ENCODE data around the gene KLHL5. TPM values are rescaled to one million over a fixed set of nuclear protein-coding genes. Genes with fewer than 3 reads are reported as not detected.

The KLHL5 gene, protein sequence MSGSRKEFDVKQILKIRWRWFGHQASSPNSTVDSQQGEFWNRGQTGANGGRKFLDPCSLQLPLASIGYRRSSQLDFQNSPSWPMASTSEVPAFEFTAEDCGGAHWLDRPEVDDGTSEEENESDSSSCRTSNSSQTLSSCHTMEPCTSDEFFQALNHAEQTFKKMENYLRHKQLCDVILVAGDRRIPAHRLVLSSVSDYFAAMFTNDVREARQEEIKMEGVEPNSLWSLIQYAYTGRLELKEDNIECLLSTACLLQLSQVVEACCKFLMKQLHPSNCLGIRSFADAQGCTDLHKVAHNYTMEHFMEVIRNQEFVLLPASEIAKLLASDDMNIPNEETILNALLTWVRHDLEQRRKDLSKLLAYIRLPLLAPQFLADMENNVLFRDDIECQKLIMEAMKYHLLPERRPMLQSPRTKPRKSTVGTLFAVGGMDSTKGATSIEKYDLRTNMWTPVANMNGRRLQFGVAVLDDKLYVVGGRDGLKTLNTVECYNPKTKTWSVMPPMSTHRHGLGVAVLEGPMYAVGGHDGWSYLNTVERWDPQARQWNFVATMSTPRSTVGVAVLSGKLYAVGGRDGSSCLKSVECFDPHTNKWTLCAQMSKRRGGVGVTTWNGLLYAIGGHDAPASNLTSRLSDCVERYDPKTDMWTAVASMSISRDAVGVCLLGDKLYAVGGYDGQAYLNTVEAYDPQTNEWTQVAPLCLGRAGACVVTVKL
- total RNA-seq (10 to 100 TPM in 7 of 10 donors, 1 to 10 TPM in 3; 8.5 to 22.7 (median 13.1) TPM), polyA plus RNA-seq (1 to 10 TPM; 4.2 to 8.4 TPM)
- long read RNA-seq, donor 1, transcript KLHL5-205 (11 exons, 2,926 nt), result major isoform, 24 of 43 reads
- long read RNA-seq, donor 1, transcript KLHL5-201 (12 exons, 3,425 nt), result minor isoform, 9 of 43 reads
- long read RNA-seq, donor 1, partial matches to known transcripts, result 1 of 43 reads
- long read RNA-seq, donor 1, other reads (novel, unspliced or antisense), result 8 of 43 reads
- long read RNA-seq, donor 2, transcript KLHL5-205 (11 exons, 2,926 nt), result major isoform, 11 of 32 reads
- long read RNA-seq, donor 2, transcript KLHL5-201 (12 exons, 3,425 nt), result minor isoform, 7 of 32 reads
- long read RNA-seq, donor 2, partial matches to known transcripts, result 5 of 32 reads
- long read RNA-seq, donor 2, other reads (novel, unspliced or antisense), result 8 of 32 reads
- long read RNA-seq, donor 3, partial matches to known transcripts, result 4 of 15 reads
- long read RNA-seq, donor 3, other reads (novel, unspliced or antisense), result 4 of 15 reads

DNA sequence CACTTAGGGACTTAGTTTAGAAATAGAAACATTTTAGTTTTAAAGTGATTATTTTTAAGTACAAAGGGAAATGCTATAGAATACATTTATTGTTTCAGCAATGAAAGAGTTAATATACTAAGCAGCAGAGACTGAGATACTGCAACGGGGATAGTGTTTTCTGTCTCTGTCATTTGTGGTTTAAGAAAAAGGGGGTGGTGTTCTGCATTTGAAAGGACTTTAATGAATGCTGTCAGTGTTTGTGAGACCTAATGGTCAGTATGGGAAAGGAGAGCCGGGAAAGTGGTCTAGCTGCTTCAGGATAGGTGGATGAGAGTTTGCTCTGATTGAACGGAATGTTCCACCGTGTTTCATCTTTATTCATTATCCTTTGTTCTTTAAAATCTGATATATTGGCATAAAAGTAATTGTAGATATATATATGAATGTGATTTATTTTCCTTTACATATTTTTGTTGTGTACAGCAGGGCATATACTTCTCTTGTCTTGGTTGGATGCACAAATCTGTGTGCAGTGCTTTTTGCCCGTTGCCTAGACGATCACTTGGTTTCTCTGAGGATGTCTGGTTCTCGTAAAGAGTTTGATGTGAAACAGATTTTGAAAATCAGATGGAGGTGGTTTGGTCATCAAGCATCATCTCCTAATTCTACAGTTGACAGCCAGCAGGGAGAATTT lies at the start of gene KLHL5:
KLHL5 (plus strand) TSS at position 139 of the 676 bp plus-strand sequence; CDS start at position 560, 421 bp downstream.
- no peak within 1 kb of the TSS for H3K27ac ChIP-seq
- ATAC-seq (no peak), DNase-seq (no peak)
- peaks cover 0 to 15% (median 0%) of the 10 kb centered on the region in 9 donors for H3K4me1 ChIP-seq
- no peak within 1 kb of the TSS for H3K4me3 ChIP-seq
- TF ChIP-seq, protein P1, sequence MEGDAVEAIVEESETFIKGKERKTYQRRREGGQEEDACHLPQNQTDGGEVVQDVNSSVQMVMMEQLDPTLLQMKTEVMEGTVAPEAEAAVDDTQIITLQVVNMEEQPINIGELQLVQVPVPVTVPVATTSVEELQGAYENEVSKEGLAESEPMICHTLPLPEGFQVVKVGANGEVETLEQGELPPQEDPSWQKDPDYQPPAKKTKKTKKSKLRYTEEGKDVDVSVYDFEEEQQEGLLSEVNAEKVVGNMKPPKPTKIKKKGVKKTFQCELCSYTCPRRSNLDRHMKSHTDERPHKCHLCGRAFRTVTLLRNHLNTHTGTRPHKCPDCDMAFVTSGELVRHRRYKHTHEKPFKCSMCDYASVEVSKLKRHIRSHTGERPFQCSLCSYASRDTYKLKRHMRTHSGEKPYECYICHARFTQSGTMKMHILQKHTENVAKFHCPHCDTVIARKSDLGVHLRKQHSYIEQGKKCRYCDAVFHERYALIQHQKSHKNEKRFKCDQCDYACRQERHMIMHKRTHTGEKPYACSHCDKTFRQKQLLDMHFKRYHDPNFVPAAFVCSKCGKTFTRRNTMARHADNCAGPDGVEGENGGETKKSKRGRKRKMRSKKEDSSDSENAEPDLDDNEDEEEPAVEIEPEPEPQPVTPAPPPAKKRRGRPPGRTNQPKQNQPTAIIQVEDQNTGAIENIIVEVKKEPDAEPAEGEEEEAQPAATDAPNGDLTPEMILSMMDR (IDR thresholded peaks at IDR 0.05), result no peak
- intact Hi-C loops (cut with DNase I), result loop anchor here in 1 of 10 donors (5.0 kb wide), 1 partner anchor 40 kb away; no protein-coding TSS in a partner anchor
- WGBS, 2 donors, result 34 to 40% methylated on average over 7 of the region's 7 CpGs
- H3K36me3 ChIP-seq, result no peaks in the 10 kb centered on the region
- no peaks in the 10 kb centered on the region for H3K27me3 ChIP-seq
- H3K9me3 ChIP-seq, result no peaks in the 10 kb centered on the region

DNA sequence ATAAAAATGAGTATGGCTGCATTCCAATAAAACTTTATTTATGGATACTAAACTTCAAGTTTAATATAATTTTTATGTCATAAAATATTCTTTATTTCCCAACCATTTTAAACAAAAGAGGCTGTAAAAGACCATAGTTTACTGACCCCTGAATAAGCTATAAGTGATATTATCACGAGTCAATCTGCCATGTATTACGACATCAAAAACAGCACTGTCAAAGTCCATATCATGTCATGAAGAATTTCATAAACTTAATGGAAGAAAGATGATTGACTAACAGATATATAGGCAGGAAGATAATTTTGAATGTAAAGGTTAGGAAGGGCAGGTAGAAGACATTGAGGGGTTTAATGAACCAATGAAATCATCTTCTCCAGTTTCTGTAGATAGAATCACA lies 48.0 kb upstream of the KLHL5 start:
- Histone ChIP-seq H3K36me3 (no peaks in the 10 kb centered on the region), H3K4me1 (no peaks in the 10 kb centered on the region), H3K4me3 (no peak overlapping the region), H3K9me3 (peaks cover 0 to 29% (median 3%) of the 10 kb centered on the region in 11 donors), H3K27me3 (no peaks in the 10 kb centered on the region), H3K27ac (no peak overlapping the region)
- TF ChIP-seq, protein P1 (IDR thresholded peaks at IDR 0.05), result no peak
- intact Hi-C loops (cut with DNase I), result no loop called here
- no peak for DNase-seq
- no peak for ATAC-seq
- 91 to 95% methylated on average over 2 of the region's 2 CpGs for WGBS, 2 donors

DNA sequence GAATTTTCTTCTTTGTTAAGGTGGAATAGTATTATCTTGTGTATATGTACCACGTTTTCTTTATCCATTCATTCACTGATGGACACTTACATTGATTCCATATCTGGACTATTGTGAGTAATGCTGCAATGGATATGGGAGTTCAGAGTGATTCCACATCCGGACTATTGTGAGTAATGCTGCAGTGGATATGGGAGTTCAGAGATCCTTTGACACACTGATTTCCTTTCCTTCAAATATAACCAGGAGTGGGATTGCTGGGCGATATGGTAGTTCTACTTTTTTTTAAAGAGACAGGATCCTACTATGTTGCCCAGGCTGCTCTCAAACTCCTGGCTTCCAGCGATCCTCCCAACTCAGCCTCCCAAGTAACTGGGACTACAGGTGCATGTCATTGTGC lies 41.9 kb upstream of the KLHL5 start:
- intact Hi-C loops (cut with DNase I), result no loop called here
- Histone ChIP-seq H3K4me1 (no peaks in the 10 kb centered on the region), H3K27me3 (no peaks in the 10 kb centered on the region), H3K4me3 (no peak overlapping the region), H3K9me3 (peaks cover 0 to 17% (median 3%) of the 10 kb centered on the region in 11 donors), H3K36me3 (no peaks in the 10 kb centered on the region), H3K27ac (no peak overlapping the region)
- DNase-seq (no peak), ATAC-seq (no peak)
- 59 to 68% methylated on average over 4 of the region's 4 CpGs for WGBS, 2 donors
- TF ChIP-seq, protein P1 (IDR thresholded peaks at IDR 0.05), result no peak

Data from heart right ventricle (tissue), 16 donors.